Fibroblast of the aortic adventitia (primary cell): ENCODE results near the gene QDPR. TPM values are rescaled to one million over a fixed set of nuclear protein-coding genes. Genes with fewer than 3 reads are reported as not detected.
"Not testable (repeated sequence)": the region's sequence is repeated elsewhere in the genome, so short reads cannot be mapped to it uniquely, and the experiment has no call there.

Experiments
- DNase-seq: peaks from one replicate; pipeline ENCODE4 v3.0.0-alpha.2; 2010; ENCODE audit warnings: low read depth
- H3K4me3 ChIP-seq: 2 replicates; pipeline ENCODE4 v1.5.1; 2011; ENCODE audit warnings: low read depth, mild to moderate bottlenecking, control low read depth, low read length, moderate library complexity
- total RNA-seq: library from RNA; depleted of rRNA; stranded (reverse); fragments of >200 nt; gene quantifications from 2 replicates; pipeline ENCODE4 v1.2.3, GENCODE V29; 2012; ENCODE audit warnings: low replicate concordance
- TF ChIP-seq, protein P1 (sequence below): IDR thresholded peaks from 2 replicates; pipeline ENCODE4 v1.5.1; 2011; ENCODE audit warnings: mild to moderate bottlenecking, low read length, control low read depth, inconsistent platforms; ENCODE audit not compliant: insufficient read depth

The QDPR gene
- total RNA-seq, 1 donor: 38.7 TPM

DNA sequence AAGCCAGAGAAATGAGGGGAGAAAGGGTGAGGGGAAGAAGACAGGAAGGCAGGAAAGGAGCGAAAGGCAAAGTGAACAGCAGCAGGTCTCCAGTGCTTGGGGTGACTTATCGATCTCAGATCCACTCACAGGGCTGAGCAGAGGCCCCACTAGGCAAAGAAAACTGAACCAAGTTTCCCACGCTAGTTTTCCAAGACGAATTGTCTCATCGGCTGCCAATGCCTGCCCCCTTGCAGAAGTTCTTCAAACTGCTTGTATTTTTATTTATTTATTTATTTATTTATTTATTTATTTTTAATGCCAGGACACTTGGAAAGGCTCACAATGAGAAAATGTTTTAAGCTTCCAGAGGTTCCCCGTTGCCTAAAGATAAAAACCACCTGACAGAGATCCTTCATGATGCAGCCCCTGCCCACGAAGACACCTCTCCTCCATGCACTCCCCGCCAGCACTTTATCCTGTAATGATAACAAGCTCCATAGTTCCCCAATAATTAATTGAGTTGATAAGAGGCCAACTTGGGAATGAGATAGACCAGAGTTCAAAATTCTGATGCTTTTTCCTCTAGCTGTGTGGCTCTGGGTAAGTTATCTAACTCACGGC, 43.2 kb downstream of the QDPR start:
- peak; percentile 74 for DNase-seq
- no peak overlapping the region for H3K4me3 ChIP-seq
- TF ChIP-seq, protein P1, sequence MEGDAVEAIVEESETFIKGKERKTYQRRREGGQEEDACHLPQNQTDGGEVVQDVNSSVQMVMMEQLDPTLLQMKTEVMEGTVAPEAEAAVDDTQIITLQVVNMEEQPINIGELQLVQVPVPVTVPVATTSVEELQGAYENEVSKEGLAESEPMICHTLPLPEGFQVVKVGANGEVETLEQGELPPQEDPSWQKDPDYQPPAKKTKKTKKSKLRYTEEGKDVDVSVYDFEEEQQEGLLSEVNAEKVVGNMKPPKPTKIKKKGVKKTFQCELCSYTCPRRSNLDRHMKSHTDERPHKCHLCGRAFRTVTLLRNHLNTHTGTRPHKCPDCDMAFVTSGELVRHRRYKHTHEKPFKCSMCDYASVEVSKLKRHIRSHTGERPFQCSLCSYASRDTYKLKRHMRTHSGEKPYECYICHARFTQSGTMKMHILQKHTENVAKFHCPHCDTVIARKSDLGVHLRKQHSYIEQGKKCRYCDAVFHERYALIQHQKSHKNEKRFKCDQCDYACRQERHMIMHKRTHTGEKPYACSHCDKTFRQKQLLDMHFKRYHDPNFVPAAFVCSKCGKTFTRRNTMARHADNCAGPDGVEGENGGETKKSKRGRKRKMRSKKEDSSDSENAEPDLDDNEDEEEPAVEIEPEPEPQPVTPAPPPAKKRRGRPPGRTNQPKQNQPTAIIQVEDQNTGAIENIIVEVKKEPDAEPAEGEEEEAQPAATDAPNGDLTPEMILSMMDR: peak; percentile 62

DNA sequence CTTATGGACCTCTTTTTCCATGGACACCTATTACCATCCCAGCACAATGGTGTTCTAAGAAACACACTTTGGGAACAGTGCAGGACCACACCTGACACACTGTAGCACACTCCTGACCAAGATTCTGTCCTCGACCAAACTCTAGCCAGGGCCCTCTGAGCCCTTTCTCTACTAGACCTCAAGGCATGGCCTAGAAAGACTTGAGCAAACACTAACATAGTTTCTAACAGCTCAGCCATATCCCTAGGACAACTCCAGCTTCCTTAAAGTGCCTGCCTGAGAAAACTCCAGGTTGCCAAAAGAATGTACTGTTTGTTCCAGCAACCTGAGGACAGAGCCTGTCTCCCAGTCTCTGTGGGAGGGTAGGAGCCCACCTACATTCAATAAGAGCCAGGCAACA, 48.3 kb downstream of the QDPR start:
- H3K4me3 ChIP-seq: no peak overlapping the region
- no peak for DNase-seq
- TF ChIP-seq, protein P1: no peak

DNA sequence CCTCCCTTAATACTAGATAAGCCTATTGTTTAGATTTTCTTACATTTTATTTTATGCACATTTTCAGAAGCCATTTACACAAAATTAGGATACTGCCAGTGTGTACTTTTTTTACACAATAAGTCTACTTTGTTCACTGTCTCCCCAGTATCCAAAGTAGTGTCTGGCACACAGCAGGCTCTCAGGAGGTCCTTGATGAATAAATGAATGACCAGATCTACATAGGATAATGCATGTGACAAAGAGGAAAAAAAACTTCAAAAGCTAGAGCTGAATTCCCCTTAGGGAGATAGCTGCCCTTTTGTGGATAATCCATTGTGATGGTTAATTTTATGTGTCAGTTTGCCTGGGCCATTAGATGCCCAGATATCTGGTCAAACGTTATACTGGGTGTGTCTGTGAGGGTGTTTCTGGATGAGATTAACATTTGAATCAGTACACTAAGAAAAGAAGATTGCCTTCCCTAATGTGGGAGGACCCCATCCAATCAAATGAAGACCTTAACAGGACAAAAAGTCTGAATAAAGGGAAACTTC, 61.6 kb downstream of the QDPR start:
- no peak for DNase-seq
- no peak overlapping the region for H3K4me3 ChIP-seq
- TF ChIP-seq, protein P1: no peak

DNA sequence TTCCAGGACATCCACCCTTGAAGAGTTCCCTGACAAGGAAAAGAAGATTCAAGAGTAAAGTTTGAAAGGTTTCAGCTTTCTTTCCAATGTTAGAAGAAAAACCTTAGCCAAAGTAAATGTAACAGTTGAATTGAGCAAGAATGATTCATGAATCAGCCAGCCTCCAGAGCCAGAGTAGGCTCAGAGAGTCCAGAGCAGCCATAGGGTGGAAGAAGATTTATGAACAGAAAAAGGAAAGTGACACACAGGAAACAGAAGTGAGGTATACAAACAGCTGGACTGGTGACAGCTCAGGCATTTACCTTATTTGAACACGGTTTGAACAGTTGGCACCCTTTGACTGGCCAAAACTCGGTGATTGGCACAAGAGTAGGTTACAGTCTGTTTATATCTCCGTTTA, 63.2 kb downstream of the QDPR start:
- TF ChIP-seq, protein P1: no peak
- peak; percentile 84 for DNase-seq
- H3K4me3 ChIP-seq: no peak overlapping the region

DNA sequence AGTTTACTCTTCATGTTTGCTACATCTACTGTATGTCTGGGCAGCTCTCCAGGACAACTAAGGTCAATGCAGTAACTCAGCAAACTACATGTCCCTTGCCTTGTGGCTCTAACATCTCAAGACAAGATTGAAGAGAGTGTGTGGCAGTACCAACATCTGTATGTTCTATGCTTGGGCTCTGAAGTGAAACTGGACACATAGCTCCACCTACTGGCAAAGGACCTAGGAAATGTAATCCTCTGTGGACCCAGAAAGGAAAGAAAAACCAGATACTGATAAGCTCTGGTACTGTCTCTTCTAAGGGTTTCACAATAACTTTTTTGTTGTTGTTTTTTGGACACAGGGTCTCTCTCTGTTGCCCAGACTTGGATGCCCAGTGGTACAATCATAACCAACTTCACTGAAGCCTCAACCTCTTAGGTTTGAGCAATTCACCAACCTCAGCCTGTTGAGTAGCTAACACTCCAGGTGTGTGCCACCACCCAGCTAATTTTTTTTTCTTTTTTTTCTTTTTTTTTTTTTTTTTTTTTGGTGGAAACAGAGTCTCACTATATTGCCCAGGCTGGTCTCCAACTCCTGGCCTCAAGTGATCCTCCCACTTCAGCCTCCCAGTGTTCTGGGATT, 64.1 kb downstream of the QDPR start:
- H3K4me3 ChIP-seq: no peak overlapping the region
- peak; percentile 88 for DNase-seq
- TF ChIP-seq, protein P1: peak; percentile 69

DNA sequence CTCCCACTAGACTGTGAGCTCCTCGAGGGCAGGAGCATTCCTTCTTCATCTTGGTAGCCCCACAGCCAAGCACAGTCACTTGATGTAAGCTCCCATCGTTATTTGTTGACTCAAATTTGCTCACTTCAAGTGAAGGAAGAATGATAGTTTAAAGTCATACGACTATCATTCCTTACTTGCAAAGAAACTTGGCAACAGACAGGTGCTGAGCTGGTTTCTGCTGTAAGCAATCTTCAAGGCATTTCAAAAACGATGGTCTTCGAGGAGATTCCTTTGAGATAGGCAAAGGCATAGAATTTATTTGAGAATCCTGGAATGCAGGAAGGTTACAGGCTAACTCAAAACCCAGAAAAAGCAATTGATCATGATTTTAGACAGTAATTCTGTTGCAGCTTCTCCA, 64.8 kb downstream of the QDPR start:
- DNase-seq: peak; percentile 76
- no peak overlapping the region for H3K4me3 ChIP-seq
- TF ChIP-seq, protein P1: no peak

DNA sequence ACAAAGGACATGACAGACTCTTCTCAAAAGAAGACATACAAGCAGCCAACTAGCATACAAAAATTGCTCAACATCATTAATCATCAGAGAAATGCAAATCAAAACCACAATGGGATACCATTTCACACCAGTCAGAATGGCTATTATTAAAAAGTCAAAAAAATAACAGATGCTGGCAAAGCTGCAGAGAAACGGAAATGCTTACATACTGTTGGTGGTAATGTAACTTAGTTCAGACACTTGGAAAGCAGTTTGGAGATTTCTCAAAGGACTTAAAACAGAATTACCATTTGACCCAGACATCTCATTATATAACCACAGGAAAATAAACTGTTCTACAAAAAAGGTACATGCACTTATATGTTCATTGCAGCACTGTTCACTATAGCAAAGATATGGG, 69.4 kb downstream of the QDPR start:
- peak; percentile 19 for DNase-seq
- not testable (repeated sequence) for H3K4me3 ChIP-seq
